ENCODE data around the gene TBC1D14.

- no peak for TF ChIP-seq POLR2A (IDR thresholded peaks at IDR 0.05; ENCODE audit: low read depth, low read length)
- no peak for TF ChIP-seq RCOR1 (IDR thresholded peaks at IDR 0.05; ENCODE audit: insufficient replicate concordance, low read length)
- no peak for TF ChIP-seq CTCF (conservative IDR thresholded peaks at IDR 0.05; ENCODE audit: low read depth, low read length)
These were observed 25.2 kb upstream of the TBC1D14 start for GRCh38 chr4:6884341-6884870.
